Measurements from ENCODE around the gene UGT1A9.
A peak's percentile ranks its signal among the peaks of the same experiment; 100 is the strongest.

DNA sequence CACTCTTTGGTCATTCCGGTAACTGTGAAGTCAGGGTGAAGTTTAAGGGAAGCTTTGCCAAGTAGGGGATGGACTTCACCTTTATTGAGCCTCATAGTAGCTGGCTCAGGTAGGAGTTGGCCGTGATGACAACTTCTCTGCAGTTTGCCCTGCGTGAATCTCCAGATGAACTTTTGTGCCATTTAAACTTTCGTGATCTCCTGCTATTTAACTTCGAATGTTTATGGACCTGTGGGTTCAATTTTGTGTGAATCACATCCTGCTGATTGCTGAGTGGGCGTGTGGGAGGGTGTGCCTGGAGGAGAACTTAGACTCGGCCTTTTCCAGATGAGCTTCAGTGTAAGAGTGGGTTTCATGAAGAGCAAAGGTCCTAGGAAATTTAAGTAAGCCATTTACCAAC, 92.6 kb downstream of the UGT1A9 start:
- TF ChIP-seq RFX5 (IDR thresholded peaks at IDR 0.05; ENCODE audit: low read depth, low read length) (no peak), MXI1 (IDR thresholded peaks at IDR 0.05; ENCODE audit: borderline replicate concordance, low read depth, low read length) (no peak), SMC3 (IDR thresholded peaks at IDR 0.05; ENCODE audit: low read depth, low read length) (no peak), POLR2A (IDR thresholded peaks at IDR 0.05; ENCODE audit: low read depth, low read length) (no peak), RCOR1 (IDR thresholded peaks at IDR 0.05; ENCODE audit: insufficient replicate concordance, low read length) (peak; percentile 10), NFE2L2 (IDR thresholded peaks at IDR 0.05; ENCODE audit: low read depth, low read length) (no peak)
- TF ChIP-seq, protein P1, sequence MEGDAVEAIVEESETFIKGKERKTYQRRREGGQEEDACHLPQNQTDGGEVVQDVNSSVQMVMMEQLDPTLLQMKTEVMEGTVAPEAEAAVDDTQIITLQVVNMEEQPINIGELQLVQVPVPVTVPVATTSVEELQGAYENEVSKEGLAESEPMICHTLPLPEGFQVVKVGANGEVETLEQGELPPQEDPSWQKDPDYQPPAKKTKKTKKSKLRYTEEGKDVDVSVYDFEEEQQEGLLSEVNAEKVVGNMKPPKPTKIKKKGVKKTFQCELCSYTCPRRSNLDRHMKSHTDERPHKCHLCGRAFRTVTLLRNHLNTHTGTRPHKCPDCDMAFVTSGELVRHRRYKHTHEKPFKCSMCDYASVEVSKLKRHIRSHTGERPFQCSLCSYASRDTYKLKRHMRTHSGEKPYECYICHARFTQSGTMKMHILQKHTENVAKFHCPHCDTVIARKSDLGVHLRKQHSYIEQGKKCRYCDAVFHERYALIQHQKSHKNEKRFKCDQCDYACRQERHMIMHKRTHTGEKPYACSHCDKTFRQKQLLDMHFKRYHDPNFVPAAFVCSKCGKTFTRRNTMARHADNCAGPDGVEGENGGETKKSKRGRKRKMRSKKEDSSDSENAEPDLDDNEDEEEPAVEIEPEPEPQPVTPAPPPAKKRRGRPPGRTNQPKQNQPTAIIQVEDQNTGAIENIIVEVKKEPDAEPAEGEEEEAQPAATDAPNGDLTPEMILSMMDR (conservative IDR thresholded peaks at IDR 0.05; ENCODE audit: low read depth, low read length) = no peak
- TF ChIP-seq, protein P2, sequence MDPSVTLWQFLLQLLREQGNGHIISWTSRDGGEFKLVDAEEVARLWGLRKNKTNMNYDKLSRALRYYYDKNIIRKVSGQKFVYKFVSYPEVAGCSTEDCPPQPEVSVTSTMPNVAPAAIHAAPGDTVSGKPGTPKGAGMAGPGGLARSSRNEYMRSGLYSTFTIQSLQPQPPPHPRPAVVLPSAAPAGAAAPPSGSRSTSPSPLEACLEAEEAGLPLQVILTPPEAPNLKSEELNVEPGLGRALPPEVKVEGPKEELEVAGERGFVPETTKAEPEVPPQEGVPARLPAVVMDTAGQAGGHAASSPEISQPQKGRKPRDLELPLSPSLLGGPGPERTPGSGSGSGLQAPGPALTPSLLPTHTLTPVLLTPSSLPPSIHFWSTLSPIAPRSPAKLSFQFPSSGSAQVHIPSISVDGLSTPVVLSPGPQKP (IDR thresholded peaks at IDR 0.05; ENCODE audit: borderline replicate concordance, low read depth, low read length) = no peak
- TF ChIP-seq, protein P3, sequence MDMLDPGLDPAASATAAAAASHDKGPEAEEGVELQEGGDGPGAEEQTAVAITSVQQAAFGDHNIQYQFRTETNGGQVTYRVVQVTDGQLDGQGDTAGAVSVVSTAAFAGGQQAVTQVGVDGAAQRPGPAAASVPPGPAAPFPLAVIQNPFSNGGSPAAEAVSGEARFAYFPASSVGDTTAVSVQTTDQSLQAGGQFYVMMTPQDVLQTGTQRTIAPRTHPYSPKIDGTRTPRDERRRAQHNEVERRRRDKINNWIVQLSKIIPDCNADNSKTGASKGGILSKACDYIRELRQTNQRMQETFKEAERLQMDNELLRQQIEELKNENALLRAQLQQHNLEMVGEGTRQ (IDR thresholded peaks at IDR 0.05; ENCODE audit: low read depth, low read length) = no peak
